Endothelial cell (in vitro differentiated cells): ENCODE measurements around the gene MTRFR. TPM values are rescaled to one million over a fixed set of nuclear protein-coding genes. Genes with fewer than 3 reads are reported as not detected.

Source experiments
- DNase-seq: peaks from one replicate; pipeline ENCODE4 v3.0.0; 2021; ENCODE audit warnings: low spot score
- H3K27ac Mint-ChIP-seq: one replicate; pipeline ENCODE4 v1.8.0; 2021; ENCODE audit warnings: mixed read lengths, inconsistent platforms; ENCODE audit not compliant: unreplicated experiment
- H3K27me3 Mint-ChIP-seq: one replicate; pipeline ENCODE4 v1.8.0; 2021; ENCODE audit warnings: mild to moderate bottlenecking, moderate library complexity, mixed read lengths, inconsistent platforms; ENCODE audit not compliant: unreplicated experiment
- H3K36me3 Mint-ChIP-seq: one replicate; pipeline ENCODE4 v1.8.0; 2021; ENCODE audit warnings: mild to moderate bottlenecking, low read depth, mixed read lengths, inconsistent platforms; ENCODE audit not compliant: unreplicated experiment
- H3K4me1 Mint-ChIP-seq: one replicate; pipeline ENCODE4 v1.8.0; 2021; ENCODE audit warnings: mild to moderate bottlenecking, mixed read lengths, inconsistent platforms; ENCODE audit not compliant: unreplicated experiment
- H3K4me3 Mint-ChIP-seq: one replicate; pipeline ENCODE4 v1.8.0; 2021; ENCODE audit warnings: mild to moderate bottlenecking, mixed read lengths, inconsistent platforms; ENCODE audit not compliant: unreplicated experiment
- H3K9me3 Mint-ChIP-seq: one replicate; pipeline ENCODE4 v1.8.0; 2021; ENCODE audit warnings: mixed read lengths, inconsistent platforms; ENCODE audit not compliant: unreplicated experiment
- CTCF ChIP-seq: fragments of 200-600 bp; sonication (generic); IDR thresholded peaks from one replicate; pipeline ENCODE4 v1.5.0; 2021; ENCODE audit warnings: antibody characterized with exemption; ENCODE audit not compliant: unreplicated experiment
- total RNA-seq: library from RNA; stranded (reverse); fragmentation: NEBNext Ultra II Directional; extraction: Animal tissue kit (Norgen Biotek cat#: 25700); gene quantifications from one replicate; pipeline ENCODE4 v1.2.1, GENCODE V29; 2021; ENCODE audit not compliant: unreplicated experiment

MTRFR gene
- total RNA-seq, 1 donor from 2014 or later: 11.6 TPM

GRCh38 chr12:123258593-123258992 lies 25.4 kb downstream of the MTRFR start:
- TF ChIP-seq CTCF: no peak
- no peak overlapping the region for H3K27ac Mint-ChIP-seq
- H3K9me3 Mint-ChIP-seq: no peaks in the 10 kb centered on the region
- no peaks in the 10 kb centered on the region for H3K4me1 Mint-ChIP-seq
- H3K4me3 Mint-ChIP-seq: no peak overlapping the region
- DNase-seq: no peak
- H3K36me3 Mint-ChIP-seq: peaks cover 60% of the 10 kb centered on the region
- H3K27me3 Mint-ChIP-seq: no peaks in the 10 kb centered on the region

- Mint-ChIP-seq H3K9me3 (no peaks in the 10 kb centered on the region), H3K4me3 (peak overlapping the region; percentile 12), H3K27me3 (peaks cover 3% of the 10 kb centered on the region), H3K36me3 (peaks cover 57% of the 10 kb centered on the region), H3K4me1 (no peaks in the 10 kb centered on the region), H3K27ac (peak overlapping the region; percentile 59)
- DNase-seq: no peak
- TF ChIP-seq CTCF: no peak
These were observed 26.8 kb downstream of the MTRFR start for GRCh38 chr12:123260081-123260480.

- H3K4me3 Mint-ChIP-seq: no peak overlapping the region
- peaks cover 3% of the 10 kb centered on the region for H3K27me3 Mint-ChIP-seq
- H3K9me3 Mint-ChIP-seq: no peaks in the 10 kb centered on the region
- peaks cover 57% of the 10 kb centered on the region for H3K36me3 Mint-ChIP-seq
- H3K4me1 Mint-ChIP-seq: no peaks in the 10 kb centered on the region
- no peak for DNase-seq
- no peak for TF ChIP-seq CTCF
- no peak overlapping the region for H3K27ac Mint-ChIP-seq
These were observed 28.0 kb downstream of the MTRFR start for GRCh38 chr12:123261196-123261595.

GRCh38 chr12:123263196-123263817 lies 30.1 kb downstream of the MTRFR start:
- H3K9me3 Mint-ChIP-seq: no peaks in the 10 kb centered on the region
- H3K4me1 Mint-ChIP-seq: peaks cover 6% of the 10 kb centered on the region
- H3K27ac Mint-ChIP-seq: no peak overlapping the region
- peaks cover 6% of the 10 kb centered on the region for H3K27me3 Mint-ChIP-seq
- peak overlapping the region; percentile 69 for H3K4me3 Mint-ChIP-seq
- H3K36me3 Mint-ChIP-seq: peaks cover 57% of the 10 kb centered on the region
- DNase-seq: no peak
- TF ChIP-seq CTCF: no peak

DNA sequence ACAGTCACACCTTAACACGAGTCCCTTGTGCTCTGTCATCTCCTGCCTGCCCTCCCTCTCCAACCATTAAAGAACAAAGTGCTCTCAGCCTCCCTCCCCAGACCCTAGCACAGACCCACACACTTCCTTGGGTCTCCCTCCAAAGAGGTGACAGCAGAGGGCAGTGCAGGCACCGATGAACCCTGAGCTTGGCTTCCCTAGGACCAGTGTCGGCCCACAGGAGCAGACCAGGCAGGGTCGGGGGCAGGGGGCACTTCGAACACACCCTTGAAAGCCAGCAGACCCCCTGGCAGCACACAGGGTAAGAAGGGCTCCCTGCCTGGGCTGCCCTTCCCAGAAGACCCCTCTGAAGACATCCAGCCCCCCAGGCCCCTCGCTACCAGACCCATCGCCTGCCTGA lies 31.4 kb downstream of the MTRFR start:
- Mint-ChIP-seq H3K4me1 (peaks cover 13% of the 10 kb centered on the region), H3K27ac (no peak overlapping the region), H3K9me3 (no peaks in the 10 kb centered on the region), H3K36me3 (peaks cover 51% of the 10 kb centered on the region), H3K4me3 (peak overlapping the region; percentile 62), H3K27me3 (peaks cover 6% of the 10 kb centered on the region)
- peak; percentile 28 for DNase-seq
- TF ChIP-seq CTCF: no peak
